Measurements from ENCODE around the gene RECQL5. TPM values are rescaled to one million over a fixed set of nuclear protein-coding genes. Genes with fewer than 3 reads are reported as not detected.

The RECQL5 gene
- polyA plus RNA-seq, 2 of the 4 experiments (the other 2 are of a cell fraction), result 22.7 to 39.9 TPM

- ATAC-seq (no peak), DNase-seq (ENCODE audit: low read depth in 1 of 2, low spot score in 1 of 2) (no peak), FAIRE-seq (no peak)
- no peaks in the 10 kb centered on the region for H3K9me3 ChIP-seq
- no peak overlapping the region for H3K27ac ChIP-seq
- TF ChIP-seq CBX2 (IDR thresholded peaks at IDR 0.05; ENCODE audit: borderline replicate concordance, low read depth), result no peak
- no peak for TF ChIP-seq HOXA7 (CRISPR knock-in tag; IDR thresholded peaks at IDR 0.05)
- no peak for TF ChIP-seq PHF8 (IDR thresholded peaks at IDR 0.05; ENCODE audit: borderline replicate concordance, low read depth)
- no peak for TF ChIP-seq TP53 (CRISPR knock-in tag; IDR thresholded peaks at IDR 0.05)
- no peak for TF ChIP-seq CHD2 (IDR thresholded peaks at IDR 0.05; ENCODE audit: low read length, partially characterized antibody)
- no peak for TF ChIP-seq TFCP2L1 (CRISPR knock-in tag; IDR thresholded peaks at IDR 0.05)
- no peak for TF ChIP-seq FOXS1 (CRISPR knock-in tag; IDR thresholded peaks at IDR 0.05)
- no peak for TF ChIP-seq POLR2AphosphoS2 (conservative IDR thresholded peaks at IDR 0.05; ENCODE audit: low read length)
- TF ChIP-seq, protein P1, sequence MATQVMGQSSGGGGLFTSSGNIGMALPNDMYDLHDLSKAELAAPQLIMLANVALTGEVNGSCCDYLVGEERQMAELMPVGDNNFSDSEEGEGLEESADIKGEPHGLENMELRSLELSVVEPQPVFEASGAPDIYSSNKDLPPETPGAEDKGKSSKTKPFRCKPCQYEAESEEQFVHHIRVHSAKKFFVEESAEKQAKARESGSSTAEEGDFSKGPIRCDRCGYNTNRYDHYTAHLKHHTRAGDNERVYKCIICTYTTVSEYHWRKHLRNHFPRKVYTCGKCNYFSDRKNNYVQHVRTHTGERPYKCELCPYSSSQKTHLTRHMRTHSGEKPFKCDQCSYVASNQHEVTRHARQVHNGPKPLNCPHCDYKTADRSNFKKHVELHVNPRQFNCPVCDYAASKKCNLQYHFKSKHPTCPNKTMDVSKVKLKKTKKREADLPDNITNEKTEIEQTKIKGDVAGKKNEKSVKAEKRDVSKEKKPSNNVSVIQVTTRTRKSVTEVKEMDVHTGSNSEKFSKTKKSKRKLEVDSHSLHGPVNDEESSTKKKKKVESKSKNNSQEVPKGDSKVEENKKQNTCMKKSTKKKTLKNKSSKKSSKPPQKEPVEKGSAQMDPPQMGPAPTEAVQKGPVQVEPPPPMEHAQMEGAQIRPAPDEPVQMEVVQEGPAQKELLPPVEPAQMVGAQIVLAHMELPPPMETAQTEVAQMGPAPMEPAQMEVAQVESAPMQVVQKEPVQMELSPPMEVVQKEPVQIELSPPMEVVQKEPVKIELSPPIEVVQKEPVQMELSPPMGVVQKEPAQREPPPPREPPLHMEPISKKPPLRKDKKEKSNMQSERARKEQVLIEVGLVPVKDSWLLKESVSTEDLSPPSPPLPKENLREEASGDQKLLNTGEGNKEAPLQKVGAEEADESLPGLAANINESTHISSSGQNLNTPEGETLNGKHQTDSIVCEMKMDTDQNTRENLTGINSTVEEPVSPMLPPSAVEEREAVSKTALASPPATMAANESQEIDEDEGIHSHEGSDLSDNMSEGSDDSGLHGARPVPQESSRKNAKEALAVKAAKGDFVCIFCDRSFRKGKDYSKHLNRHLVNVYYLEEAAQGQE (IDR thresholded peaks at IDR 0.05), result no peak
- no peak for TF ChIP-seq KDM5A (IDR thresholded peaks at IDR 0.05)
- no peak for TF ChIP-seq RCOR1 (IDR thresholded peaks at IDR 0.05; ENCODE audit: low read depth, low read length)
- no peak for TF ChIP-seq MAFK (IDR thresholded peaks at IDR 0.05; ENCODE audit: partially characterized antibody)
- no peak for TF ChIP-seq HOXB5 (CRISPR knock-in tag; IDR thresholded peaks at IDR 0.05)
- TF ChIP-seq EHF (CRISPR knock-in tag; IDR thresholded peaks at IDR 0.05), result no peak
- no peak for TF ChIP-seq ZNF302 (CRISPR knock-in tag; IDR thresholded peaks at IDR 0.05)
- no peak for TF ChIP-seq HES2 (IDR thresholded peaks at IDR 0.05)
- no peak for TF ChIP-seq JUNB (IDR thresholded peaks at IDR 0.05)
- no peak for TF ChIP-seq JUN (IDR thresholded peaks at IDR 0.05)
- TF ChIP-seq, protein P2, sequence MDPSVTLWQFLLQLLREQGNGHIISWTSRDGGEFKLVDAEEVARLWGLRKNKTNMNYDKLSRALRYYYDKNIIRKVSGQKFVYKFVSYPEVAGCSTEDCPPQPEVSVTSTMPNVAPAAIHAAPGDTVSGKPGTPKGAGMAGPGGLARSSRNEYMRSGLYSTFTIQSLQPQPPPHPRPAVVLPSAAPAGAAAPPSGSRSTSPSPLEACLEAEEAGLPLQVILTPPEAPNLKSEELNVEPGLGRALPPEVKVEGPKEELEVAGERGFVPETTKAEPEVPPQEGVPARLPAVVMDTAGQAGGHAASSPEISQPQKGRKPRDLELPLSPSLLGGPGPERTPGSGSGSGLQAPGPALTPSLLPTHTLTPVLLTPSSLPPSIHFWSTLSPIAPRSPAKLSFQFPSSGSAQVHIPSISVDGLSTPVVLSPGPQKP (IDR thresholded peaks at IDR 0.05; ENCODE audit: low read depth, low read length), result no peak
- no peak overlapping the region for H3K4me2 ChIP-seq
- H3K4me1 ChIP-seq, result peaks cover 16% of the 10 kb centered on the region
- WGBS (ENCODE audit: missing lambda C conversion rate), result 92% methylated on average over 3 of the region's 3 CpGs
- CTCF ChIA-PET, result interaction anchor here (46.9 to 50.8 kb wide), 2 partner anchors 31 to 81 kb away, joined by 1931 to 2254 read pairs; partner anchors contain the start of genes GALK1 and SMIM5
- POLR2A ChIA-PET, result no interaction called here
- H3K4me3 ChIP-seq, result no peak overlapping the region
Observed at GRCh38 chr17:75664099-75664549, 2.8 kb downstream of the RECQL5 start.

- DNase-seq (ENCODE audit: low read depth in 1 of 2, low spot score in 1 of 2) (no peak), ATAC-seq (no peak), FAIRE-seq (no peak)
- WGBS (ENCODE audit: missing lambda C conversion rate), result 89% methylated on average over 9 of the region's 9 CpGs
- peaks cover 7% of the 10 kb centered on the region for H3K4me1 ChIP-seq
- CTCF ChIA-PET, result interaction anchor here (0.7 to 50.8 kb wide), 6 partner anchors 11 to 83 kb away, joined by 3 to 2254 read pairs (median 42); partner anchors contain the start of genes GALK1, ITGB4 and SMIM5
- no peaks in the 10 kb centered on the region for H3K9me3 ChIP-seq
- POLR2A ChIA-PET, result no interaction called here
- H3K4me2 ChIP-seq, result no peak overlapping the region
- H3K4me3 ChIP-seq, result no peak overlapping the region
- no peak overlapping the region for H3K27ac ChIP-seq
- TF ChIP-seq, protein P3, sequence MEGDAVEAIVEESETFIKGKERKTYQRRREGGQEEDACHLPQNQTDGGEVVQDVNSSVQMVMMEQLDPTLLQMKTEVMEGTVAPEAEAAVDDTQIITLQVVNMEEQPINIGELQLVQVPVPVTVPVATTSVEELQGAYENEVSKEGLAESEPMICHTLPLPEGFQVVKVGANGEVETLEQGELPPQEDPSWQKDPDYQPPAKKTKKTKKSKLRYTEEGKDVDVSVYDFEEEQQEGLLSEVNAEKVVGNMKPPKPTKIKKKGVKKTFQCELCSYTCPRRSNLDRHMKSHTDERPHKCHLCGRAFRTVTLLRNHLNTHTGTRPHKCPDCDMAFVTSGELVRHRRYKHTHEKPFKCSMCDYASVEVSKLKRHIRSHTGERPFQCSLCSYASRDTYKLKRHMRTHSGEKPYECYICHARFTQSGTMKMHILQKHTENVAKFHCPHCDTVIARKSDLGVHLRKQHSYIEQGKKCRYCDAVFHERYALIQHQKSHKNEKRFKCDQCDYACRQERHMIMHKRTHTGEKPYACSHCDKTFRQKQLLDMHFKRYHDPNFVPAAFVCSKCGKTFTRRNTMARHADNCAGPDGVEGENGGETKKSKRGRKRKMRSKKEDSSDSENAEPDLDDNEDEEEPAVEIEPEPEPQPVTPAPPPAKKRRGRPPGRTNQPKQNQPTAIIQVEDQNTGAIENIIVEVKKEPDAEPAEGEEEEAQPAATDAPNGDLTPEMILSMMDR (IDR thresholded peaks at IDR 0.05), result no peak
- no peak for TF ChIP-seq BCL3 (IDR thresholded peaks at IDR 0.05)
- no peak for TF ChIP-seq FOSB (CRISPR knock-in tag; IDR thresholded peaks at IDR 0.05)
- no peak for TF ChIP-seq HOXA7 (CRISPR knock-in tag; IDR thresholded peaks at IDR 0.05)
- TF ChIP-seq GATA3 (IDR thresholded peaks at IDR 0.05; ENCODE audit: borderline replicate concordance), result no peak
- no peak for TF ChIP-seq CHD2 (IDR thresholded peaks at IDR 0.05; ENCODE audit: low read length, partially characterized antibody)
- TF ChIP-seq EHF (CRISPR knock-in tag; IDR thresholded peaks at IDR 0.05), result no peak
- no peak for TF ChIP-seq NFE2L2 (conservative IDR thresholded peaks at IDR 0.05; ENCODE audit: low read length)
- TF ChIP-seq RNF2 (IDR thresholded peaks at IDR 0.05; ENCODE audit: borderline replicate concordance, low read depth), result no peak
- no peak for TF ChIP-seq MAZ (IDR thresholded peaks at IDR 0.05; ENCODE audit: borderline replicate concordance, low read depth, low read length)
- TF ChIP-seq HDAC2 (IDR thresholded peaks at IDR 0.05), result no peak
- TF ChIP-seq, protein P2 (IDR thresholded peaks at IDR 0.05; ENCODE audit: low read depth, low read length), result no peak
- TF ChIP-seq ZC3H11A (IDR thresholded peaks at IDR 0.05), result no peak
- no peak for TF ChIP-seq FOXS1 (CRISPR knock-in tag; IDR thresholded peaks at IDR 0.05)
- no peak for TF ChIP-seq KDM1A (IDR thresholded peaks at IDR 0.05; ENCODE audit: low read depth)
- TF ChIP-seq RARB (CRISPR knock-in tag; IDR thresholded peaks at IDR 0.05), result no peak
Observed at GRCh38 chr17:75662511-75662910, 4.4 kb downstream of the RECQL5 start.

Data from A549 (cell line).